Type B pancreatic cell (in vitro differentiated cells): Measurements from ENCODE around the gene TIMM22. TPM values are rescaled to one million over a fixed set of nuclear protein-coding genes. Genes with fewer than 3 reads are reported as not detected.

ENCODE experiments used
- DNase-seq: peaks from one replicate; pipeline ENCODE4 v3.0.0; 2021; ENCODE audit warnings: mixed read lengths; ENCODE audit not compliant: unreplicated experiment; ENCODE audit errors: extremely low spot score
- H3K27ac Mint-ChIP-seq: 2 replicates; pipeline ENCODE4 v1.8.0; 2021; ENCODE audit warnings: mild to moderate bottlenecking, mixed read lengths
- H3K27me3 Mint-ChIP-seq: 2 replicates; pipeline ENCODE4 v1.8.0; 2021; ENCODE audit warnings: mixed read lengths
- H3K36me3 Mint-ChIP-seq: 2 replicates; pipeline ENCODE4 v1.8.0; 2021; ENCODE audit warnings: mixed read lengths
- H3K4me1 Mint-ChIP-seq: one replicate; pipeline ENCODE4 v1.8.0; 2021; ENCODE audit warnings: mixed read lengths; ENCODE audit not compliant: unreplicated experiment
- H3K4me3 Mint-ChIP-seq: 2 replicates; pipeline ENCODE4 v1.8.0; 2021; ENCODE audit warnings: mild to moderate bottlenecking, mixed read lengths
- H3K9me3 Mint-ChIP-seq: 2 replicates; pipeline ENCODE4 v1.8.0; 2021; ENCODE audit warnings: mixed read lengths
- total RNA-seq: library from RNA; stranded (reverse); gene quantifications from 2 replicates; pipeline ENCODE4 v1.2.1, GENCODE V29; 2021; ENCODE audit warnings: low replicate concordance
- TF ChIP-seq, protein P1 (sequence below): fragments of 200-600 bp; sonication (generic); conservative IDR thresholded peaks from 2 replicates; pipeline ENCODE4 v1.5.0; 2021; ENCODE audit warnings: antibody characterized with exemption, mild to moderate bottlenecking

Gene TIMM22
- total RNA-seq, 1 donor from 2014 or later: 20.1 TPM

DNA sequence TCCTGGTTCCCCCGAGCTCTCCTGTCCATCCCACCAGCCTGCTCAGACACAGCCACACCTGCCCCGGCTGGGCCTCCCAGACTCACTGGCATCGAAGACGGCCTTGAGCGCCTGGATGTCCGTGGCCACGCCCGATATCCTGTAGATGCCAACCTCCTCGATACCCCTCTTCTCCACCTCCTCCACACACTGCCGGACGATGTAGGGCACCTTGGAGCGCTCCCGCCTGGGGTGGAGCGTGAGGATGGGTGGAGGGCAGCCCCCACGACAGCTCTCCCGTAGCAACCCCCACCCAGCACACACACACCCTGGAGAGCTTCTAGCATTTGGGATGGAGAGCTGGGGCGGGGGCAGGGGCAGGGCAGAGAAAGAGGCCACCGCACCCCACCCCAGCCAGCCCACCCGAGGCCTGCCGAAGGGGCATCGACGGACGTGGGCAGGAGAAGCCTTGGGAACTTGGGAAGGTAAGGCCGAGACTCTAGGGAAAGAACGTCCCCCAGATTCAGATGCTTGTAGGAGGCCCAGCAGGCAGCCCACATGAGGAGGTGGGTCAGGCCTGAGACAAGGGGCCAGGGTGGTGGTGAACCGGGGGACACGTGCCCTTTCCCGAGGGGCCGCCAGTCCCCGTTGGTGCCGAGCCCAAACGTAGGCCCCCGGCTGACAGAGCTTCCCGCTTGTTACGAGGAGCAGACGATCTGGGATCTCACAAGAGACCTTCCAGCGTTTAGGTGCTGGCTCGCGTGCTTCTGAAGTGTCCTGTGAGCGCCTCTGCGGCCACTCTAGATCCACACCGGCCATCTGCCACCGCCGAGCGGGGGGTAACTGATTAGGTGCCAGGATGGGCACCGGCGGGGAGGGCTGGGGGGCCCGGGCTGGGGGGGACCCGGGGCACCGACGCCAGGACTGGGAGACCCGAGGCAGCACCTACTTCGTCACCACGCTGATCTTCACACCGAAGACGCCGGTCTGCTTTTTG, 15.1 kb downstream of the TIMM22 start:
- Mint-ChIP-seq H3K4me1 (no peaks in the 10 kb centered on the region), H3K4me3 (no peak overlapping the region), H3K9me3 (no peaks in the 10 kb centered on the region), H3K27ac (no peak overlapping the region), H3K27me3 (no peaks in the 10 kb centered on the region), H3K36me3 (no peaks in the 10 kb centered on the region)
- DNase-seq: no peak
- TF ChIP-seq, protein P1, sequence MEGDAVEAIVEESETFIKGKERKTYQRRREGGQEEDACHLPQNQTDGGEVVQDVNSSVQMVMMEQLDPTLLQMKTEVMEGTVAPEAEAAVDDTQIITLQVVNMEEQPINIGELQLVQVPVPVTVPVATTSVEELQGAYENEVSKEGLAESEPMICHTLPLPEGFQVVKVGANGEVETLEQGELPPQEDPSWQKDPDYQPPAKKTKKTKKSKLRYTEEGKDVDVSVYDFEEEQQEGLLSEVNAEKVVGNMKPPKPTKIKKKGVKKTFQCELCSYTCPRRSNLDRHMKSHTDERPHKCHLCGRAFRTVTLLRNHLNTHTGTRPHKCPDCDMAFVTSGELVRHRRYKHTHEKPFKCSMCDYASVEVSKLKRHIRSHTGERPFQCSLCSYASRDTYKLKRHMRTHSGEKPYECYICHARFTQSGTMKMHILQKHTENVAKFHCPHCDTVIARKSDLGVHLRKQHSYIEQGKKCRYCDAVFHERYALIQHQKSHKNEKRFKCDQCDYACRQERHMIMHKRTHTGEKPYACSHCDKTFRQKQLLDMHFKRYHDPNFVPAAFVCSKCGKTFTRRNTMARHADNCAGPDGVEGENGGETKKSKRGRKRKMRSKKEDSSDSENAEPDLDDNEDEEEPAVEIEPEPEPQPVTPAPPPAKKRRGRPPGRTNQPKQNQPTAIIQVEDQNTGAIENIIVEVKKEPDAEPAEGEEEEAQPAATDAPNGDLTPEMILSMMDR: no peak

DNA sequence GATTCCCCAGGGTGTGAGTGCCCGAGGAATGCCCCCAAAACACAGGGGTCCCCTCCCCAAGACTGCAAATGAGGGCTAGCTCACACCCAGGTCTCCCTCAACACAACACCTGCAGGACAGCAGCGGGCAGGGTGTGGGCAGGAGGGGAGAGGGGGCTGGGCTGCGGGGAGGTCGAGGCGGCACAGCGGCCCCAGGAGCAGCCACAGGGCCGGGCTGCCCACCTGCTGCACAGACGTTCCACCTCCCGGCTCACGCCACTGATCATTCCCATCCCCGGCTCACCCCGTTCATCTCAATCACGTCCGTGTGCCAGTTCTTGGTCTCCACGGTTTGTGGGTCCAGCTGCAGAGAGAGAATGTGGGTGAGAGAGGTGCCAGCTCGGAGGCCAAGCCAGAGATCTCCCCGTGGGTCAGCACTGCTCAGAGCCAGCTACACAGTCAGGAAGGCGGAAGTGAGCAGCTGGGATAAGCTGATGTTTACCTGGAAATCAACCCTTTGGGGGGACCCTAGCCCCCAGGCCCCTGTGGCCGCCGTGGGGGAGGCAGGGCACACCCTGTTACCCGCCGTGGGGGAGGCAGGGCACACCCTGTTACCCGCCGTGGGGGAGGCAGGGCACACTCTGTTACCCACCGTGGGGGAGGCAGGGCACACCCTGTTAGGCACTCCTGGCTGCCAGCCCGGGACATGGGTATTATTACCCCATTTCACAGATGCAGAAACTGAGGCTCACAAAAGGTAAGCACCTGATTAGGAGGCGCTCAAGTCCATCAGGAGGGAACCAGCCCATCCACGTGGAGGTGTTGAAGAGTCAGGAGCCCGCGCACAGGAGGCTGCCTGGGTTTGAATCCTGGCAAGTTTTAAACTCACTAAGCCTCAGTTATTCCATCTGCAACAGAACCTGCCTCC, 16.1 kb downstream of the TIMM22 start:
- TF ChIP-seq, protein P1: no peak
- Mint-ChIP-seq H3K4me3 (no peak overlapping the region), H3K27me3 (no peaks in the 10 kb centered on the region), H3K9me3 (no peaks in the 10 kb centered on the region), H3K4me1 (no peaks in the 10 kb centered on the region), H3K36me3 (no peaks in the 10 kb centered on the region), H3K27ac (no peak overlapping the region)
- DNase-seq: no peak

DNA sequence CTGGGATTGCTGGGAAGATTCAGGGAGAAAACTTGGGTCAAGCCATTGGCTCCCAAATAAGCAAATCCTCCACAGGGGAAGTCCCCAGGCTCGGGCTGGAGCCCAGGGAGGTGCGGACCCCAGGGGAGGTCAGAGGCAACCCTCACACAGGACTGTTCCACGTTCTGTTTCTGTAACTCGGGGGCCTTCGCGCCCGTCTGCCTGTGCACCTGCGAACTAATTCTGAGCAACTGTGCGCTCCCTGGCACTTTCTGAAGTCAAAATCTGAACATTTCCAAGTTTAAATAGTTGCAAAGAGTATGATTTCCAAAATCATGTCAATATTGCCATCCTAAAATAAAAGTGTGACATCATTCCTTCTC, 16.8 kb downstream of the TIMM22 start:
- no peaks in the 10 kb centered on the region for H3K4me1 Mint-ChIP-seq

DNA sequence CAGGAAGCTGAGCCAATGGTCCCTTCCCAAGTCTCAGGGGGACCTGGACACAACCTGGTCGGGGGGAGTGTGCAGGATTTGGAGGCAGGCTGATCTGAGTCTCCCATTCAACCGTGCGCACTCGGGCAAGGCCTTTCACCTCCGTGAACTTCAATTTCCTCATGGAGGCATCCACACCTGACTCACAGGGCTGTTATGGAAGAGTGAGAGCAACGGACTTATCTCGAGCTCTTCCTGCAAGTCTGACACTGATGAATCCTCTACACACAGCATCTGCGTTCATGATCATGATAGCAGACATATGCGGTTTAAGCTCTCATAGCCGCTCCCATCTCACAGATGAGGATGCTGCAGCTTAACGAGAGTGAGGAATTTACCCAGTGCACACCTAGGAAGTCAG, 21.6 kb downstream of the TIMM22 start:
- Mint-ChIP-seq H3K27ac (no peak overlapping the region), H3K27me3 (no peaks in the 10 kb centered on the region), H3K9me3 (no peaks in the 10 kb centered on the region), H3K4me1 (peaks cover 8% of the 10 kb centered on the region), H3K36me3 (no peaks in the 10 kb centered on the region), H3K4me3 (no peak overlapping the region)
- no peak for DNase-seq
- TF ChIP-seq, protein P1: no peak

More for the DNA sequence above, 16.8 kb downstream of the TIMM22 start:
- Mint-ChIP-seq H3K36me3 (no peaks in the 10 kb centered on the region), H3K27ac (no peak overlapping the region), H3K9me3 (no peaks in the 10 kb centered on the region), H3K4me3 (no peak overlapping the region), H3K27me3 (no peaks in the 10 kb centered on the region)
- TF ChIP-seq, protein P1: no peak
- no peak for DNase-seq

DNA sequence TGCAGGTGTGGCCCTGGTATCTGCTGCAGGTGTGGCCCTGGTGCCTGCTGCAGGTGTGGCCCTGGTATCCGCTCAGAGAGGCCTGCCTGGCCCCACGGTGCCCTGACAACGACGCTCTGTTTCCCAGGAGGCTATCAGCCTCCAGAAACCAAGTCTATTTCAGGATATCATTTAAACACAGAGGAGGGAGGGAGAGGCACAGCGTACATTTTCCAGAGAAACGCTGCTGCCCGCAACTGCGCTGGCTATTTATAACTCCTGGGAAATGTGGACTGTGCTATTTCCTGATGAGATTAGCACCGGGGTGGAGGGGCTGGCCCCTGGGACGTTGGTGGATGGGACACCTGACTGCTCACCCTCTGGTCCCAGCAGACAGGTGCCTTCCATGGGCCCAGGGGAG, 22.5 kb downstream of the TIMM22 start:
- Mint-ChIP-seq H3K36me3 (no peaks in the 10 kb centered on the region), H3K9me3 (no peaks in the 10 kb centered on the region), H3K4me1 (peaks cover 8% of the 10 kb centered on the region), H3K4me3 (no peak overlapping the region), H3K27ac (peak overlapping the region; percentile 53), H3K27me3 (no peaks in the 10 kb centered on the region)
- no peak for DNase-seq
- TF ChIP-seq, protein P1: no peak
